SK-N-SH (cell line): ENCODE data around the gene CALCOCO1. TPM values are rescaled to one million over a fixed set of nuclear protein-coding genes. Genes with fewer than 3 reads are reported as not detected.

Experiments
- CTCF ChIA-PET: fragments of 300-600, 350-600 bp; formaldehyde crosslinking; extraction: SDS; loops from one replicate; lab custom pipeline; 2021; lab: Yijun Ruan, JAX
- POLR2A ChIA-PET: fragments of 350-600 bp; sonication (Branson Sonifier 250); formaldehyde crosslinking; extraction: SDS; loops from one replicate; lab custom pipeline; 2020; ENCODE audit warnings: antibody characterized with exemption, inconsistent platforms; lab: Yijun Ruan, JAX
- DNase-seq: peaks from one replicate; pipeline ENCODE4 v3.0.0; 2012
- H2AFZ ChIP-seq: fragments of 200-600 bp; sonication (generic); 2 replicates; pipeline ENCODE4 v1.8.1; 2016; ENCODE audit warnings: antibody characterized with exemption, mild to moderate bottlenecking, low read depth
- H3F3A ChIP-seq: fragments of 200-600 bp; sonication (generic); replicated peaks from 2 replicates; pipeline ENCODE3; 2016; ENCODE audit warnings: antibody characterized with exemption, mild to moderate bottlenecking; ENCODE audit not compliant: insufficient read depth
- H3K27ac ChIP-seq, 2 experiments: fragments of 200-500 bp in 1 of 2; fragments of 200-600 bp in 1 of 2; sonication (Bioruptor generic) in 1 of 2; sonication (generic), shearing (Covaris generic) in 1 of 2; 2 replicates each; pipeline versions ENCODE4 v1.5.1 to v1.6.1; 2014 to 2016; ENCODE audit warnings: low read depth in 2 of 2, inconsistent platforms in 1 of 2, low read length in 1 of 2, mild to moderate bottlenecking in 1 of 2, mixed read lengths in 1 of 2
- H3K27me3 ChIP-seq: fragments of 200-600 bp; sonication (generic), shearing (Covaris generic); 2 replicates; pipeline ENCODE4 v1.6.1; 2016; ENCODE audit warnings: mixed run types; ENCODE audit not compliant: insufficient read depth
- H3K36me3 ChIP-seq, 2 experiments: fragments of 200-500 bp in 1 of 2; fragments of 200-600 bp in 1 of 2; sonication (Bioruptor generic) in 1 of 2; sonication (generic) in 1 of 2; replicated peaks in 1 of 2; 2 replicates each; pipeline versions ENCODE3 to v1.5.1; 2014 to 2016; ENCODE audit warnings: low read length in 1 of 2, mild to moderate bottlenecking in 1 of 2; ENCODE audit not compliant: insufficient read depth in 2 of 2, control insufficient read depth in 1 of 2
- H3K4me1 ChIP-seq, 2 experiments: fragments of 200-500 bp in 1 of 2; fragments of 200-600 bp in 1 of 2; sonication (Bioruptor generic) in 1 of 2; sonication (generic), shearing (Covaris generic) in 1 of 2; 2 replicates each; pipeline versions ENCODE4 v1.5.1 to v1.6.1; 2014 to 2016; ENCODE audit warnings: low read depth in 1 of 2, low read length in 1 of 2, mixed run types in 1 of 2; ENCODE audit not compliant: insufficient read depth in 2 of 2, control insufficient read depth in 1 of 2
- H3K4me2 ChIP-seq: fragments of 200-600 bp; sonication (generic), shearing (Covaris generic); 2 replicates; pipeline ENCODE4 v1.6.1; 2017; ENCODE audit warnings: mixed run types
- H3K4me3 ChIP-seq, 2 experiments: fragments of 200-500 bp in 1 of 2; fragments of 200-600 bp in 1 of 2; sonication (Bioruptor generic) in 1 of 2; sonication (generic), shearing (Covaris generic) in 1 of 2; 2 replicates each; pipeline versions ENCODE4 v1.5.1 to v1.8.1; 2014 to 2016; ENCODE audit warnings: low read depth in 2 of 2, inconsistent platforms in 1 of 2, low read length in 1 of 2, mild to moderate bottlenecking in 1 of 2, mixed read lengths in 1 of 2, moderate library complexity in 1 of 2
- H3K79me2 ChIP-seq: fragments of 200-600 bp; sonication (generic); 2 replicates; pipeline ENCODE4 v1.8.1; 2017; ENCODE audit warnings: mild to moderate bottlenecking; ENCODE audit not compliant: insufficient read depth
- H3K9ac ChIP-seq: fragments of 200-600 bp; sonication (generic); 2 replicates; pipeline ENCODE4 v1.6.1; 2017; ENCODE audit warnings: mixed run types
- H3K9me2 ChIP-seq: fragments of 200-600 bp; sonication (generic); 2 replicates; pipeline ENCODE4 v1.6.1; 2017; ENCODE audit warnings: mixed run types
- H3K9me3 ChIP-seq: fragments of 200-600 bp; sonication (generic); 2 replicates; pipeline ENCODE4 v1.6.1; 2017; ENCODE audit warnings: mixed run types, mild to moderate bottlenecking, moderate library complexity
- H4K20me1 ChIP-seq: fragments of 200-600 bp; sonication (generic); 2 replicates; pipeline ENCODE4 v1.6.1; 2017; ENCODE audit warnings: mild to moderate bottlenecking, mixed run types; ENCODE audit not compliant: insufficient read depth
- CHD2 ChIP-seq: fragments of 150-350 bp; IDR thresholded peaks from 2 replicates; pipeline ENCODE4 v1.6.1; 2018; ENCODE audit warnings: low read length; ENCODE audit not compliant: partially characterized antibody
- CTCF ChIP-seq: fragments of 200-600 bp; sonication (generic); IDR thresholded peaks from 2 replicates; pipeline ENCODE4 v1.6.1; 2017; ENCODE audit warnings: antibody characterized with exemption, mild to moderate bottlenecking, moderate library complexity
- FOXM1 ChIP-seq: IDR thresholded peaks from 2 replicates; pipeline ENCODE4 v1.4.0; 2012; ENCODE audit warnings: low read depth, mild to moderate bottlenecking
- GABPA ChIP-seq: IDR thresholded peaks from 2 replicates; pipeline ENCODE4 v1.4.0; 2012; ENCODE audit warnings: low read depth, mild to moderate bottlenecking
- IRF3 ChIP-seq: fragments of 150-350 bp; IDR thresholded peaks from 2 replicates; pipeline ENCODE4 v1.6.1; 2016; ENCODE audit warnings: mild to moderate bottlenecking, low read depth, low read length
- JUND ChIP-seq: IDR thresholded peaks from 2 replicates; pipeline ENCODE4 v1.4.0; 2012
- MAX ChIP-seq: IDR thresholded peaks from 2 replicates; pipeline ENCODE4 v1.4.0; 2012; ENCODE audit warnings: low read depth
- NRF1 ChIP-seq: IDR thresholded peaks from 2 replicates; pipeline ENCODE4 v1.6.1; 2012; ENCODE audit warnings: low read depth, mild to moderate bottlenecking, low read length
- PBX3 ChIP-seq: IDR thresholded peaks from 2 replicates; pipeline ENCODE4; 2012
- RAD21 ChIP-seq: IDR thresholded peaks from 2 replicates; pipeline ENCODE4 v1.6.1; 2012; ENCODE audit warnings: mild to moderate bottlenecking, low read length
- RCOR1 ChIP-seq: fragments of 150-350 bp; IDR thresholded peaks from 2 replicates; pipeline ENCODE4 v1.6.1; 2017; ENCODE audit warnings: antibody characterized with exemption, low read length
- RFX5 ChIP-seq: IDR thresholded peaks from 2 replicates; pipeline ENCODE4 v1.6.1; 2012; ENCODE audit warnings: mild to moderate bottlenecking, improper control_type of control experiment, low read length
- SMC3 ChIP-seq: IDR thresholded peaks from 2 replicates; pipeline ENCODE4 v1.6.1; 2012; ENCODE audit warnings: low read depth, low read length, improper control_type of control experiment
- TCF12 ChIP-seq: IDR thresholded peaks from 2 replicates; pipeline ENCODE4 v1.4.0; 2012
- WGBS: methylation state at CpG from one replicate; pipeline ENCODE4 v1.1.6; 2017; ENCODE audit warnings: low lambda C conversion rate; 5-methylcytosine and 5-hydroxymethylcytosine counted together
- polyA plus RNA-seq, 3 experiments: library from polyadenylated mRNA; depleted of rRNA; stranded (reverse); fragments of >200 nt; gene quantifications; 2 replicates each; pipeline ENCODE4 v1.2.3, GENCODE V29; 2012
- TF ChIP-seq, protein P1 (sequence below): IDR thresholded peaks from 2 replicates; pipeline ENCODE4 v1.6.1; 2012; ENCODE audit warnings: mild to moderate bottlenecking, low read depth, low read length, moderate library complexity
- TF ChIP-seq, protein P2 (sequence below): IDR thresholded peaks from 2 replicates; pipeline ENCODE4 v1.4.0; 2012; ENCODE audit warnings: low read depth, borderline replicate concordance

CALCOCO1 gene
- polyA plus RNA-seq, 1 of the 3 experiments (the other 2 are of a cell fraction): 72.1 TPM

GRCh38 chr12:53696285-53696654 is 31.0 kb downstream of the CALCOCO1 start:
- H3K9me2 ChIP-seq: no peaks in the 10 kb centered on the region
- WGBS: 40% methylated on average over 11 of the region's 11 CpGs
- H3K4me3 ChIP-seq: no peak overlapping the region
- no peaks in the 10 kb centered on the region for H3K36me3 ChIP-seq
- no peak overlapping the region for H3K9ac ChIP-seq
- peak; percentile 70 for TF ChIP-seq PBX3
- TF ChIP-seq SMC3: no peak
- peak; percentile 97 for TF ChIP-seq RFX5
- H2AFZ ChIP-seq: no peak overlapping the region
- H4K20me1 ChIP-seq: no peaks in the 10 kb centered on the region
- H3K4me2 ChIP-seq: no peak overlapping the region
- POLR2A ChIA-PET: no interaction called here
- peak; percentile 84 for DNase-seq
- H3K9me3 ChIP-seq: no peaks in the 10 kb centered on the region
- no peak overlapping the region for H3K27ac ChIP-seq
- CTCF ChIA-PET: interaction anchor here (1.7 to 28.9 kb wide), 4 partner anchors 20 to 153 kb away, joined by 3 to 760 read pairs (median 58); partner anchors contain the start of genes ATP5MC2 and CISTR
- peaks cover 55% of the 10 kb centered on the region for H3K27me3 ChIP-seq
- H3F3A ChIP-seq: no peaks in the 10 kb centered on the region
- H3K4me1 ChIP-seq: no peaks in the 10 kb centered on the region
- H3K79me2 ChIP-seq: no peaks in the 10 kb centered on the region

DNA sequence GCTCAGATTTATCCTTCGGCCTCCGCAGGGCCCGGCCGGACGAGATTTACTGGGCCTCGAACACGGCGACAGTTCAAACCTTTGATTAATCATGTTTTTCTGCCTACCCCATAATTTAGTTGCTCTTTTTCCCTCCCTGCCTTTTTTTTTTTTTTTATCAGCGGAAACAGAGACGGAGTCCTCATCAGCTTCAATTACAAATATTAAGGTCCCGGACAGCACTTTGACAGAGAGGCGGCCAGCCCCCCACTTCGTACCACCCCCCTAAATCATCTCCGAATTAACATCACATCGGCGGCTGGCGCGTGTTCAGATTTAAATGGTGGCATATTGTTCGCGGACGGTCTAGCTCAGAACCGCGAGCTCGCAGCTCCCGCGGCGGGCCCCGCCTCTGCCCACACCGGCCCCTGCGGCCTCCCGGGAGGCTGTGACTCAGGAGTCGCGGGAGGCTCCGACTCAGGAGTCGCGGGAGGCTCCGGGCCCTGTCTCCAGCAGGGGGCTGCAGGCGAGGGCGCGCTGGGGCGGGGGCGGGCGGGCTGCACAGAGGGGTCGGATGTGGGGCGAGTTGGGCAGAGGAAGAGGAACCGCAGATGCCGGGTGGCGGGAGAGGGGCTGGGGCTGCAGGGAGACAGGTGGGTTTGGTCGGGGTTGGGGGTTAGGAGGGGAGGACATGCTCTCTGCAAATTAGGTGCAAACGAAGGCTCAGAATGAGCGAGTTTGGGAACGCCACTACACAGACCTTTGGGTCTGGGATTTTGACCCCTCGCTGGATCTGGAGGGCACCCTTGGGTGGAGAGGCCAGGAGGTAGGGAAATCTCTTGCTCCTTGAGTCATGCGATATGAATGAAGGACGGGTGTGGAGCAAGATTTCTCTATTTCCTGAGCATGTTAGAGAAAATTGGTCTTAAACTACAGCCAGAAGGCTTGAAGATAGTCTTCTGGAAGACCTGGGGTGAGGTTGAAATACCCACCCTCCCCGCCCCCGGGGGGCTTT is 31.8 kb downstream of the CALCOCO1 start:
- ChIA-PET POLR2A (no interaction called here), CTCF (interaction anchor here (0.8 to 28.9 kb wide), 5 partner anchors 10 to 153 kb away, joined by 3 to 760 read pairs (median 3); partner anchors contain the start of gene ATP5MC2)
- no peaks in the 10 kb centered on the region for H4K20me1 ChIP-seq
- H3K9ac ChIP-seq: no peak overlapping the region
- H2AFZ ChIP-seq: no peak overlapping the region
- no peaks in the 10 kb centered on the region for H3K4me1 ChIP-seq
- H3K4me3 ChIP-seq: no peak overlapping the region
- no peaks in the 10 kb centered on the region for H3F3A ChIP-seq
- H3K9me3 ChIP-seq: no peaks in the 10 kb centered on the region
- peak; percentile 48 for DNase-seq
- no peaks in the 10 kb centered on the region for H3K36me3 ChIP-seq
- H3K9me2 ChIP-seq: no peaks in the 10 kb centered on the region
- no peaks in the 10 kb centered on the region for H3K79me2 ChIP-seq
- WGBS: 59% methylated on average over 57 of the region's 57 CpGs
- H3K27ac ChIP-seq: no peak overlapping the region
- H3K4me2 ChIP-seq: no peak overlapping the region
- H3K27me3 ChIP-seq: peaks cover 53% of the 10 kb centered on the region
- TF ChIP-seq MAX (no peak), TCF12 (no peak), RCOR1 (no peak), GABPA (no peak), RAD21 (no peak), CHD2 (no peak), NRF1 (no peak), CTCF (no peak), JUND (no peak), FOXM1 (no peak), IRF3 (no peak), RFX5 (no peak)
- TF ChIP-seq, protein P1, sequence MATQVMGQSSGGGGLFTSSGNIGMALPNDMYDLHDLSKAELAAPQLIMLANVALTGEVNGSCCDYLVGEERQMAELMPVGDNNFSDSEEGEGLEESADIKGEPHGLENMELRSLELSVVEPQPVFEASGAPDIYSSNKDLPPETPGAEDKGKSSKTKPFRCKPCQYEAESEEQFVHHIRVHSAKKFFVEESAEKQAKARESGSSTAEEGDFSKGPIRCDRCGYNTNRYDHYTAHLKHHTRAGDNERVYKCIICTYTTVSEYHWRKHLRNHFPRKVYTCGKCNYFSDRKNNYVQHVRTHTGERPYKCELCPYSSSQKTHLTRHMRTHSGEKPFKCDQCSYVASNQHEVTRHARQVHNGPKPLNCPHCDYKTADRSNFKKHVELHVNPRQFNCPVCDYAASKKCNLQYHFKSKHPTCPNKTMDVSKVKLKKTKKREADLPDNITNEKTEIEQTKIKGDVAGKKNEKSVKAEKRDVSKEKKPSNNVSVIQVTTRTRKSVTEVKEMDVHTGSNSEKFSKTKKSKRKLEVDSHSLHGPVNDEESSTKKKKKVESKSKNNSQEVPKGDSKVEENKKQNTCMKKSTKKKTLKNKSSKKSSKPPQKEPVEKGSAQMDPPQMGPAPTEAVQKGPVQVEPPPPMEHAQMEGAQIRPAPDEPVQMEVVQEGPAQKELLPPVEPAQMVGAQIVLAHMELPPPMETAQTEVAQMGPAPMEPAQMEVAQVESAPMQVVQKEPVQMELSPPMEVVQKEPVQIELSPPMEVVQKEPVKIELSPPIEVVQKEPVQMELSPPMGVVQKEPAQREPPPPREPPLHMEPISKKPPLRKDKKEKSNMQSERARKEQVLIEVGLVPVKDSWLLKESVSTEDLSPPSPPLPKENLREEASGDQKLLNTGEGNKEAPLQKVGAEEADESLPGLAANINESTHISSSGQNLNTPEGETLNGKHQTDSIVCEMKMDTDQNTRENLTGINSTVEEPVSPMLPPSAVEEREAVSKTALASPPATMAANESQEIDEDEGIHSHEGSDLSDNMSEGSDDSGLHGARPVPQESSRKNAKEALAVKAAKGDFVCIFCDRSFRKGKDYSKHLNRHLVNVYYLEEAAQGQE: no peak
- TF ChIP-seq, protein P2, sequence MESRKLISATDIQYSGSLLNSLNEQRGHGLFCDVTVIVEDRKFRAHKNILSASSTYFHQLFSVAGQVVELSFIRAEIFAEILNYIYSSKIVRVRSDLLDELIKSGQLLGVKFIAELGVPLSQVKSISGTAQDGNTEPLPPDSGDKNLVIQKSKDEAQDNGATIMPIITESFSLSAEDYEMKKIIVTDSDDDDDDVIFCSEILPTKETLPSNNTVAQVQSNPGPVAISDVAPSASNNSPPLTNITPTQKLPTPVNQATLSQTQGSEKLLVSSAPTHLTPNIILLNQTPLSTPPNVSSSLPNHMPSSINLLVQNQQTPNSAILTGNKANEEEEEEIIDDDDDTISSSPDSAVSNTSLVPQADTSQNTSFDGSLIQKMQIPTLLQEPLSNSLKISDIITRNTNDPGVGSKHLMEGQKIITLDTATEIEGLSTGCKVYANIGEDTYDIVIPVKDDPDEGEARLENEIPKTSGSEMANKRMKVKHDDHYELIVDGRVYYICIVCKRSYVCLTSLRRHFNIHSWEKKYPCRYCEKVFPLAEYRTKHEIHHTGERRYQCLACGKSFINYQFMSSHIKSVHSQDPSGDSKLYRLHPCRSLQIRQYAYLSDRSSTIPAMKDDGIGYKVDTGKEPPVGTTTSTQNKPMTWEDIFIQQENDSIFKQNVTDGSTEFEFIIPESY: no peak
